HPDE6-E6E7 (cell line): Measurements from ENCODE around the gene CORIN.

Experiments
- DNase-seq: peaks from one replicate; pipeline ENCODE4 v3.0.0; 2011; ENCODE audit warnings: missing footprints; ENCODE audit errors: extremely low spot score

The CORIN gene, protein sequence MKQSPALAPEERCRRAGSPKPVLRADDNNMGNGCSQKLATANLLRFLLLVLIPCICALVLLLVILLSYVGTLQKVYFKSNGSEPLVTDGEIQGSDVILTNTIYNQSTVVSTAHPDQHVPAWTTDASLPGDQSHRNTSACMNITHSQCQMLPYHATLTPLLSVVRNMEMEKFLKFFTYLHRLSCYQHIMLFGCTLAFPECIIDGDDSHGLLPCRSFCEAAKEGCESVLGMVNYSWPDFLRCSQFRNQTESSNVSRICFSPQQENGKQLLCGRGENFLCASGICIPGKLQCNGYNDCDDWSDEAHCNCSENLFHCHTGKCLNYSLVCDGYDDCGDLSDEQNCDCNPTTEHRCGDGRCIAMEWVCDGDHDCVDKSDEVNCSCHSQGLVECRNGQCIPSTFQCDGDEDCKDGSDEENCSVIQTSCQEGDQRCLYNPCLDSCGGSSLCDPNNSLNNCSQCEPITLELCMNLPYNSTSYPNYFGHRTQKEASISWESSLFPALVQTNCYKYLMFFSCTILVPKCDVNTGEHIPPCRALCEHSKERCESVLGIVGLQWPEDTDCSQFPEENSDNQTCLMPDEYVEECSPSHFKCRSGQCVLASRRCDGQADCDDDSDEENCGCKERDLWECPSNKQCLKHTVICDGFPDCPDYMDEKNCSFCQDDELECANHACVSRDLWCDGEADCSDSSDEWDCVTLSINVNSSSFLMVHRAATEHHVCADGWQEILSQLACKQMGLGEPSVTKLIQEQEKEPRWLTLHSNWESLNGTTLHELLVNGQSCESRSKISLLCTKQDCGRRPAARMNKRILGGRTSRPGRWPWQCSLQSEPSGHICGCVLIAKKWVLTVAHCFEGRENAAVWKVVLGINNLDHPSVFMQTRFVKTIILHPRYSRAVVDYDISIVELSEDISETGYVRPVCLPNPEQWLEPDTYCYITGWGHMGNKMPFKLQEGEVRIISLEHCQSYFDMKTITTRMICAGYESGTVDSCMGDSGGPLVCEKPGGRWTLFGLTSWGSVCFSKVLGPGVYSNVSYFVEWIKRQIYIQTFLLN

GRCh38 chr4:47837908-47838294, at the start of gene CORIN:
CORIN (minus strand) TSS chr4:47838067; CDS start chr4:47837949, 118 bp downstream.
- no peak for DNase-seq

DNA sequence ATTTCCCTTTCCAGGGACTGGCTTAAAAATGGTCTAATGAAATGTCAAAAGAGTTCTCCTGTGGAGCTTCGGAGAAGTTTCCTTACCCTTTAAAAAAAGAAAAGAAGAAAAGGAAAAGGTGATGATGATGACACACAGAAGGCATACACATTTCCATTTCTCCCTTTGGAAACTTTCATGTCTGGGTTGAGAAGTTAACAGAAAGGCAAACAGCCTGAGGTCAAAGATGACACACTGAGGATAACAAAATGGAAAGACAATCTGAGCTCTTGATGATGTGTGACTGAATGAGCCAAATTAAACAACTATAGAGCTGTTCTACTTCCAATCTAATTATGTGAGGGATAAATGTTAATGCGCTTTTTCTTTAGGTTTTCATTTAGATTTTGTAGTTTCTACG, 44.4 kb upstream of the CORIN start:
- no peak for DNase-seq

DNA sequence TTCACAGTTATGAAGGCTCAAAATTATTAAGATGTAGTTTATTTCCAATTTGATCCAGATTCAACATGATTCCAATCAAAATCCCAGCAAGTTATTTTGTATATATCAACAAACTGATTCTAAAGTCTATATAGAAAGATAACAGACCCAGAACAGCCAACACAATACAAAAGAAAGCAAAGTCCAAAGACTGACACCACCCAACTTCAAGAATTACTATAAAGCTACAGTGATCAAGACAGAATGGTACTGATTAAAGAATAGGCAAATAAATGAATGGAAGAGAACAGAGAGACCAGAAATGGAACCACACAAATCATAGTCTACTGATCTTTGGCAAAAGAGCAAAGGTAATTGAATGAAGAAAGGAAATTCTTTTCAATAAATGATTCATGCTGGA, 41.6 kb upstream of the CORIN start:
- DNase-seq = no peak

DNA sequence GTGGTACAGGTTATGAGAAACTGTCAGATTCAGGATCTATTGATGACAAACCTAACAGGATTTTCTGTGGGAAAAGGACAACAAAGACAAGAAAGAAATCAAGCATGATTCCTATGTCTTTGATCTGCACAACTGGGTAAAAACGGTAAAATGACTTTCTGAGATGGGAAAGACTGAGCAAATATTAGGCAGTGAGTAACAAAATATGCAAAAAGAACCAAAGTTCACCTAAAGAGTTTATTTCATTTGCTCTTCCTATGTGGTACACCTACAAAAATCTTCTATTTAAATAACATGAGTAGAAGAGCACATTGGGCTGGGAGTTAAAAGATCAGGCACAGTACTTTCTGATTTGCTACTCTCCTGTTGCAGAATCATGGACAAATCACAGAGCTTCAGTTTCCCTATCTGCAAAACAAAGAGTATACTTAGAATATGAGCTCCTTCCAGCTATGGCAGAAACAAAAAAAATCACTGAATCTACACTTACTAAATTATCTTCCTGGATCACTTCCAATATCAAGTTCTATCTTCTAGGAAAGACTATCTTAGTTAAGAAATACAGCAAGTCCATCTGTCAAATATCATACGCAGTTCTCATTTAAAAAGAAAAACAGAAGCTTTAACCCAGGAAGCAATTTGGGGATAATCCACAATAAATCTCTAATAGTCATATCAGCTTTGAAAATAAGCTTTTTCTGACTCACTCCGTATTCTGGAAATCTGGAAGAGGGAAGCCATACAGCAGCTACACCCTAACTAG, 39.1 kb upstream of the CORIN start:
- no peak for DNase-seq

DNA sequence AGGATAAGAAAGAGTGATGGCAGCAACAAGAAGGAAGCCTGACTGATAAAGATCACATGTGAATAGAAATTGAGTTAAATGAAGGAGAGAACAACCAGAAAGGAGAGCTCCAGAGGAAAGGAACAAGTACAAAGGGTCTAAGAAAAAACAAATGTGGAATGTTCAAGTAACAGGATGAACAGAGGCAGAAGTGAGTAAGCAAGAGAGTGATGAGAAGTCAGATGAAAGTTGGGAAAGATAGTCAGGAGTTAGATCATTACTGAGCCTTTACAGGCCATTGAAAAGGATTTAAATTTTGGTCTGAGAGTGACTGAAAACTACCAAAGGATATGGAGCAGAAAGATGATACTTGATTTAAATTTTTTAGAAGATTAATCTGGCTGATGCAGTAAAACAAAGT, 38.4 kb upstream of the CORIN start:
- no peak for DNase-seq

DNA sequence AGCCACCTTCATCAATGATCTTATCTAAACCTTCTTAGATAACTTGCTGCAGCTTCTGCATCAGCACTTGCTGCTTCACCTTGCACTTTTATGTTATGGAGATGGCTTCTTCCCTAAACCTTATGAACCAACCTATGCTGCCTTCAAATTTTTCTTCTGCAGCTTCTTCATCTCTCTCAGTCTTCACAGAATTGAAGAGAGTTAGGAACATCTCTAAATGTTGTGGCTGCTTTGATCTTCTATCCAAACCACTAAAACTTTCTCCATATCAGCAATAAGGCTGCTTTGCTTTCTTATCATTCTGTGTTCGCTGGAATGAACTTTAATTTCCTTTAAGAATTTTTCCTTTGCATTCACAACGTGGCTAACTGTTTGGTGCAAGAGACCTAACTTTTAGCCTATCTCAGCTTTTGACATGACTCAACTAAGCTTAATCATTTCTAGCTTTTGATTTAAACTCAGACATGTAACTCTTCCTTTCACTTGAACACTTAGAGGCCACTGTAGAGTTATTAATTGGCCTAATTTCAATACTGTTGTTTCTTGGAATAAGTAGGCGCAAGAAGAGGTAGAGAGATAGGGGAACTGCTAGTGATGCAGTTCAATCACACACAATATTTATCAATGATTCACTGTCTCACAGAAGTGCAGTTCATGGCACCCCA, 36.1 kb upstream of the CORIN start:
- no peak for DNase-seq

DNA sequence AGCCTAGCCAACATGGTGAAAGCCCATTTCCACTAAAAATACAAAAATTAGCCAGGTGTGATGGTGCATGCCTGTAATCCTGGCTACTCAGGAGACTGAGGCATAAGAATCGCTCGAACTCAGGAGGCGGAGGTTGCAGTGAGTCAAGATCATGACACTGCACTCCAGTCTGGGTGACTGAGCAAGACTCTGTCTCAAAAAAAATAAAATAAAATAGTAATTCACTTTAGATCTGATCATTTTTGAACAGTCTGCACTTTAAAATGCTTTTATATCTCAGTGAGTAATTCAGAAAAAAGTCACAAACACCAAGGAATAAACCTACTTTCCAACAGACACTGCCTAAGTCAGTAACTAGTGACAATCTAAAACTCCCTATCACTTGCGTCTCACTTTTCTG, 25.6 kb upstream of the CORIN start:
- no peak for DNase-seq

DNA sequence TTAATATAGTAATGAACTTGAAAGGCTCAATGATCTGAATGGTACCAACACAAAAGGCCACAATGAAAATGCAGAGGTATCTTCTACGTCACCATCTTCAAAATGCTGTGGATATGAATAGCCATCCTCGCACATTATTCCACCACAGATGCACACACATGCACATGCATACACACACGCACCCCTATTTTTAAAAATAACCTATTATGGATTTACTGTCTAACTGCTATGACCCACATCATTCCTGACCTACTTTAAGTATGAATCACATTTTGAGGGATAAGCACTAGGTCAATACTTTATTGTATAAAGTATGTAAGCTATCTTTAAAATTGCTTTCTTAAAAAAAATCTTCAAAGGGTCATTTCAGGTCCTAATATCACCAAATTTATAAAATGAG, 24.4 kb upstream of the CORIN start:
- no peak for DNase-seq

- no peak for DNase-seq
Measured at GRCh38 chr4:47860305-47860704, 22.4 kb upstream of the CORIN start.

DNA sequence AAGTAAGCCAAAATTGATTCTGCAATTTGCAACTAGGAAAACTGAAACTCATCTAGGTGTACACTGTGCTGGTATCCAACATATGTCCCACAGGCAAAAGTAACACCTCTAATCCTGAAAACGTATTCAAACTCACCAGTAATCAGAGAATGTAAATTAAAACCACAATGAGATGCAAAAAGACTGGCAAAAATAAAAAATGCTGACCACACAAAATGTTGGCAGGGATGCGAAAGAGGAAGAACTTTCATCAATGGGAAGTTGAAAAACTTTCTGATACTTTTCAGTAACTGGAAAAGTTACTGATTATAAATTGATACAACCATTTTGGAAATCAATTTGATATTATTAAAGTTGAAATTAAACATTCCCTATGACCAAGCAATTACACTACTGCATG, 20.1 kb upstream of the CORIN start:
- DNase-seq = no peak

- DNase-seq = no peak
Measured at GRCh38 chr4:47856713-47857112, 18.8 kb upstream of the CORIN start.

DNA sequence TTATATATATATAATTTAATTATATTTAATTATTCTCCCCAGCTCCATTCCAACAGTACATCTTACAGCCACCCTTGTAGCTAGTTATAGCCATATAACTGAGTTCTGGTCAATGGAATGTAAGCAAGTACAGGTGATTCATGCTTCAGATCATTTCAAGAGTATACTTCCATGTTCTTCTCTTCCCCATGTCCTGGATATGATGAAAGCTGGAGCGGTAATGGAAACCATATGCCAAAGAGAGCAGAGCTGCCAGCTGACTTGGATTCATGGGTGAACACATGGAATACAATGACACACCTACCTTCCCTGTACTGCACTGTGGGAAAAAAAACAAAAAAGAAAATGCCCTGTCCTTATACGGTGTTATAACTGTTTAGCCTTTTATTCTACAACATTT, 17.5 kb upstream of the CORIN start:
- DNase-seq = no peak

GRCh38 chr4:47852136-47852535, 14.3 kb upstream of the CORIN start:
- no peak for DNase-seq

DNA sequence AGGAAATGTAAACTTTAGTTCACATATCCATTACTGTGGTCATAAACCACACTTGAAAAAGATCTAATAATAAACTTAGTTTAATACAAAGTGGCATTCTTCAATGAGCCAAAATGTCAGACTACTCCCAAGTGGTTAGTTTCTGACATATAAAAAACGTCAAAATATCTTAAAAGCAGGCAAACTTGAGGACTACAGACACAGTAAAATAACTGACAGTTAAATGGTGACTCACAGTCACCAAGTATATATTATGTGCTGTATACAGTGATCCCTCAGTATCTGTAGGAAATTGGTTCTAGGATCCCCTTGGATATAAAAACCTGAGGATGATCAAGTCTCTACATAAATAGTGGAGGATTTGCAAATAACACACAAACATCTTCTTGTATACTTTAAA, 11.6 kb upstream of the CORIN start:
- DNase-seq = no peak

GRCh38 chr4:47848041-47848440, 10.2 kb upstream of the CORIN start:
- DNase-seq = no peak

DNA sequence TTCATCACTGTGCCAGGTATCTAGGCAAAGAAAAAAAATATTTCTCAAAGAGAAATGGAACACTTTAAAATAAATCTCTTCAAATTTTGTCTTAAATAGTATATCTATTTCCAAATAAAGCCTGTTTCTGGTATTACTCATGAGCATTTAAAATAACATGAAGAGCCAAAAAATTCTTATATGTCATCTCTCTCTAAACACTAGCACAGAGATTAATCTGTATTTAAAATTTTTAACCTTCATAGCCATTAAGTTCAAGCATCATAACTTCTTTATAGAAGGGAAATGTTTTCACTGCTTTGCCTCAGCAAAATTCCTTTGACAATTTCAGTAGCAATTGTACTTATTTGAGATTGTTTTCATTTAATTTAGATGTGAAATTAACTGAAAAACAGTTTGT, 5.1 kb upstream of the CORIN start:
- DNase-seq = no peak

DNA sequence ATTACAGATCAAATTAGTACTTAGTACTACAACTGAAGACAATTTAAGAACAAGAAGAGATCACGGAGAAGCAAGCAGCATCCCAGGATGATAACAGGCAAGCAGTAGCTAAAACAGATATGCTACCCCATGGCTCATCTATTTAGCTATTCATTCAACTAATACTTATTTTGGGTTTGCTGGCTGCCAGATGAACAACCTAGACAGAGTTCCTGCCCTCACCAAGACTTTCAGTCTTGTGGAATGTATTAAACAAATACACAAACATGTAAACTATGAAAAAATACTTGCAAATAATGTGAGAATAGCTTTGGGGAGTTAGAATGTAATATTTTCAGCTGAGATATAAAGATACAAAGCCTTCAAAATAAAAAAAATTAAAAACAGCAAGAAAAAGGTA, 2.4 kb upstream of the CORIN start:
- no peak for DNase-seq

- DNase-seq = no peak
Measured at GRCh38 chr4:47839259-47839658, 1.4 kb upstream of the CORIN start.

DNA sequence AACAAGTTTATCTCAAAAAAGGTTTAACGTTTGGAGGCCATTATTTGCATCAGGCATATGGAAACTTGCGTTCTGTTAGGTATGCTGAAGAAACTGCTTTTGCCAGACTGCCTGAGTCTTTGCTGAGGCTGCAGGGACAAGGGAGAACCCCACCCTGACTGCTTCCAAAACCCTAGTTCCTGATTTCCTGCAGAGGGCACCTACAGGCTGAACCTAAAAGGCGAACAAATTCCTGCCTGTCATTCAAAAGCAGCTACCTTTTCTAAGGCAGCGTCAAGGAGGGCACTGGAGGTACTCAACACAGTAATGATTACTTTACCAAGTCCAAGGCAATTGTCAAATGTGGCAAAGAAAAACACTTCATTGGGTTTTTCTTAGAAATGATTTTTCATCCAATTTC, 578 bp upstream of the CORIN start:
- no peak for DNase-seq

DNA sequence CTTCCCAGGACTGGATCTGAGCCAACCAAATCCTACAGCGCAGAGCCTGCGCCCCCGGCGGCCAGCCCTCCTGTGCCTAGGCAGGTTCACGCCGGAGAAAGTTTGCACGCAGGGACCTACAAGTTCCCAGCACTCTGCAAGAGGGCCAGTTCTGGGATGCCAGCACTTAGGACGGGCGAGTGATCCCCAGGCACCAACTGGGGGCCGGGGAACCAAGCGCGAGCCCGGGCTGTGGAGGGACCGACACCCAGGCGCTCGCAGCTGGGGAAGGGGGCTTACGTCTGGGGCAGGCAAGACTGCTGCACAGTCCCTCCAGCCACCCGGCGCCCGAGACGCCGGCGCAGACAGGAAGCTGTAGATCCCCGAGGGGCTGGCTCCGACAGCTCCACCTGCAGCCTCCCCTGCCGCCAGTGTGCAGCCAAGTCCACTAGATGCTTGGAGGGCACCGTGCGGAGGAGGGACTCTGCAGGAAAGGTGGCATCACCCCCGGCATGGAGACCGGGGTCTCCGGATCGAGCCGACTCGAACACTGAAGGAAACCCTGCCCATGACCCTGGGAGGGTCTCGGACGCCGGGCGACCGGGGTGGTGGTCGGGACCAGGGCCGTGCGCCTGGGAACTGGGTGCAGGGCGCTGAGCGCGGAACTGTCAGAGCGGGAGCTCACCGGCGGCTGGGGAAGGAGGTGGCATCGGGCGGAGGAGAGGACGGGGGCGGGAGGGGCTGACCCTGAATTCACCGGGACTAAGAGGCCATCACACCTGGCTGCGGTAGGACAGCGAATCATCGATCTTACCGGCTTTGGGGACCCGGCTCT, 566 bp downstream of the CORIN start:
- no peak for DNase-seq
